H1 (cell line): ENCODE measurements around the gene TM9SF1. TPM values are rescaled to one million over a fixed set of nuclear protein-coding genes. Genes with fewer than 3 reads are reported as not detected.

Experiments used
- CTCF ChIA-PET: fragments of 300-600 bp; sonication (Branson Sonifier 250); formaldehyde crosslinking; loops from one replicate; lab custom pipeline; 2021; ENCODE audit not compliant: partially characterized antibody; lab: Charles Lee
- POLR2A ChIA-PET: fragments of 300-600 bp; sonication (Branson Sonifier 250); formaldehyde crosslinking; loops from one replicate; lab custom pipeline; 2021; ENCODE audit warnings: inconsistent platforms; ENCODE audit not compliant: partially characterized antibody; lab: Charles Lee
- DNase-seq, 2 experiments: peaks; one replicate each; pipeline versions ENCODE4 v3.0.0 to v3.0.0-alpha.2; 2010 to 2022; ENCODE audit warnings: low spot score in 2 of 2, low read depth in 1 of 2, mixed read lengths in 1 of 2
- FAIRE-seq: peaks from 2 replicates; lab custom pipeline; 2011; peaks lifted over from hg19 to GRCh38; lab: Jason Lieb, UNC
- H2AFZ ChIP-seq: 2 replicates; pipeline ENCODE4 v1.8.1; 2012; ENCODE audit warnings: low read length, inconsistent platforms
- H2AK5ac ChIP-seq: 2 replicates; pipeline ENCODE4 v1.6.1; 2013; ENCODE audit warnings: low read depth, low read length
- H2BK120ac ChIP-seq: replicated peaks from 2 replicates; pipeline ENCODE3; 2013; ENCODE audit warnings: low read depth, low read length, inconsistent platforms
- H2BK12ac ChIP-seq: 2 replicates; pipeline ENCODE4 v1.6.1; 2013; ENCODE audit warnings: low read depth, low read length
- H2BK15ac ChIP-seq: 2 replicates; pipeline ENCODE4 v1.6.1; 2013; ENCODE audit warnings: low read length
- H2BK20ac ChIP-seq: 2 replicates; pipeline ENCODE4 v1.6.1; 2013; ENCODE audit warnings: low read length
- H2BK5ac ChIP-seq: 2 replicates; pipeline ENCODE4 v1.6.1; 2013; ENCODE audit warnings: low read depth, low read length
- H3K14ac ChIP-seq: 2 replicates; pipeline ENCODE4 v1.6.1; 2013; ENCODE audit warnings: inconsistent platforms; ENCODE audit not compliant: insufficient read length
- H3K18ac ChIP-seq: 2 replicates; pipeline ENCODE4 v1.6.1; 2013; ENCODE audit warnings: low read length; ENCODE audit errors: extremely low read depth
- H3K23ac ChIP-seq: 2 replicates; pipeline ENCODE4 v1.6.1; 2013; ENCODE audit warnings: inconsistent platforms; ENCODE audit not compliant: insufficient read length
- H3K23me2 ChIP-seq: 2 replicates; pipeline ENCODE4 v1.6.1; 2013; ENCODE audit warnings: low read depth, low read length
- H3K27ac ChIP-seq: 2 replicates; pipeline ENCODE4 v1.6.1; 2011; ENCODE audit warnings: low read depth, low read length, inconsistent platforms
- H3K27me3 ChIP-seq, 4 experiments: replicated peaks in 1 of 4; 1 replicate in 1 of 4; 2 replicates in 3 of 4; pipeline versions ENCODE4 v1.6.1 to v1.8.1; 2011 to 2013; ENCODE audit warnings: low read length in 3 of 4, mild to moderate bottlenecking in 3 of 4, inconsistent platforms in 2 of 4, mixed read lengths in 2 of 4, moderate library complexity in 1 of 4; ENCODE audit not compliant: control insufficient read depth in 3 of 4, insufficient read depth in 3 of 4; ENCODE audit errors: extremely low read depth in 1 of 4
- H3K36me3 ChIP-seq, 4 experiments: 2 replicates each; pipeline versions ENCODE4 v1.6.1 to v1.8.1; 2011 to 2013; ENCODE audit warnings: mild to moderate bottlenecking in 4 of 4, low read length in 3 of 4, moderate library complexity in 2 of 4, control low read depth in 1 of 4, inconsistent platforms in 1 of 4; ENCODE audit not compliant: insufficient read depth in 4 of 4, control insufficient read depth in 2 of 4
- H3K4ac ChIP-seq: replicated peaks from 2 replicates; pipeline ENCODE3; 2013; ENCODE audit warnings: low read length, low read depth, mixed read lengths, inconsistent platforms; ENCODE audit not compliant: insufficient read length
- H3K4me1 ChIP-seq, 4 experiments: replicated peaks in 1 of 4; 1 replicate in 1 of 4; 2 replicates in 3 of 4; pipeline versions ENCODE4 v1.6.1 to v1.8.1; 2011 to 2013; ENCODE audit warnings: low read length in 3 of 4, inconsistent platforms in 2 of 4, mixed read lengths in 1 of 4; ENCODE audit not compliant: insufficient read depth in 4 of 4, control insufficient read depth in 3 of 4
- H3K4me2 ChIP-seq, 2 experiments: 2 replicates each; pipeline versions ENCODE4 v1.6.1 to v1.8.1; 2011 to 2013; ENCODE audit warnings: low read depth in 2 of 2, low read length in 2 of 2, control low read depth in 1 of 2, inconsistent platforms in 1 of 2, mild to moderate bottlenecking in 1 of 2; ENCODE audit not compliant: insufficient read depth in 1 of 2
- H3K4me3 ChIP-seq, 4 experiments: fragments of 200-600, 300-600 bp in 1 of 4; sonication (generic), shearing (Covaris generic), sonication (Bioruptor Twin) in 1 of 4; 2 replicates each; pipeline versions ENCODE4 v1.5.1 to v1.8.1; 2011 to 2016; ENCODE audit warnings: low read length in 4 of 4, low read depth in 3 of 4, control low read depth in 2 of 4, inconsistent platforms in 2 of 4, mild to moderate bottlenecking in 2 of 4, mixed read lengths in 1 of 4, moderate library complexity in 1 of 4; ENCODE audit not compliant: insufficient read depth in 2 of 4; ENCODE audit errors: extremely low read depth in 1 of 4
- H3K56ac ChIP-seq: replicated peaks from 2 replicates; pipeline ENCODE3; 2013; ENCODE audit warnings: low read depth, mild to moderate bottlenecking, mixed read lengths, low read length, inconsistent platforms; ENCODE audit not compliant: insufficient read length
- H3K79me1 ChIP-seq: 2 replicates; pipeline ENCODE4 v1.6.1; 2013; ENCODE audit warnings: low read depth, low read length, control low read depth
- H3K79me2 ChIP-seq, 2 experiments: 2 replicates each; pipeline versions ENCODE4 v1.6.1 to v1.8.1; 2012 to 2013; ENCODE audit warnings: low read length in 2 of 2, mild to moderate bottlenecking in 2 of 2, inconsistent platforms in 1 of 2; ENCODE audit not compliant: insufficient read depth in 2 of 2, control insufficient read depth in 1 of 2
- H3K9ac ChIP-seq, 4 experiments: replicated peaks in 1 of 4; 1 replicate in 1 of 4; 2 replicates in 3 of 4; pipeline versions ENCODE4 v1.6.1 to v1.8.1; 2011 to 2013; ENCODE audit warnings: low read depth in 3 of 4, low read length in 3 of 4, control low read depth in 2 of 4, mild to moderate bottlenecking in 2 of 4, moderate library complexity in 2 of 4, inconsistent platforms in 1 of 4; ENCODE audit errors: extremely low read depth in 1 of 4
- H3K9me3 ChIP-seq, 2 experiments: 2 replicates each; pipeline versions ENCODE4 v1.6.1 to v1.8.1; 2012 to 2013; ENCODE audit warnings: mild to moderate bottlenecking in 2 of 2, moderate library complexity in 2 of 2, control low read depth in 1 of 2, inconsistent platforms in 1 of 2, low read depth in 1 of 2, low read length in 1 of 2, mixed read lengths in 1 of 2; ENCODE audit not compliant: insufficient read depth in 2 of 2
- H4K20me1 ChIP-seq, 2 experiments: replicated peaks in 1 of 2; 2 replicates each; pipeline versions ENCODE3 to v1.8.1; 2011 to 2013; ENCODE audit warnings: inconsistent platforms in 2 of 2, low read length in 2 of 2, mild to moderate bottlenecking in 1 of 2; ENCODE audit not compliant: insufficient read depth in 2 of 2, control insufficient read depth in 1 of 2
- H4K5ac ChIP-seq: 2 replicates; pipeline ENCODE4 v1.6.1; 2013; ENCODE audit warnings: low read length, low read depth, mixed read lengths, inconsistent platforms; ENCODE audit not compliant: insufficient read length
- H4K8ac ChIP-seq: 2 replicates; pipeline ENCODE4 v1.8.0; 2013; ENCODE audit warnings: mild to moderate bottlenecking, moderate library complexity, low read length, inconsistent platforms; ENCODE audit not compliant: insufficient read depth; ENCODE audit errors: extremely low read depth
- H4K91ac ChIP-seq: replicated peaks from 2 replicates; pipeline ENCODE3; 2013; ENCODE audit warnings: low read length, mixed read lengths, inconsistent platforms; ENCODE audit not compliant: insufficient read length
- POLR2A ChIP-seq, 2 experiments: IDR thresholded peaks; 1 replicate in 1 of 2; 2 replicates in 1 of 2; pipeline ENCODE4 v1.6.1; 2011; ENCODE audit warnings: low read depth in 2 of 2, low read length in 2 of 2, mild to moderate bottlenecking in 2 of 2; ENCODE audit errors: control extremely low read depth in 1 of 2
- WGBS, 2 experiments: shearing (Covaris generic) in 1 of 2; methylation state at CpG; one replicate each; pipeline versions ENCODE4 v1.1.6 to v1.1.7; 2013 to 2015; ENCODE audit warnings: low lambda C conversion rate in 2 of 2, mixed read lengths in 2 of 2, inconsistent platforms in 1 of 2, low coverage in 1 of 2, missing lambda C conversion rate in 1 of 2; ENCODE audit not compliant: insufficient replicate concordance in 2 of 2, insufficient coverage in 1 of 2, insufficient read length in 1 of 2; ENCODE audit errors: extremely low coverage in 1 of 2, missing lambda C conversion rate in 1 of 2; 5-methylcytosine and 5-hydroxymethylcytosine counted together
- polyA plus RNA-seq, 7 experiments: library from polyadenylated mRNA; depleted of rRNA in 3 of 7; stranded (reverse) in 5 of 7; unstranded in 2 of 7; fragments of >200 nt in 5 of 7; fragments of 200-250 nt in 2 of 7; gene quantifications; 1 replicate in 5 of 7; 2 replicates in 1 of 7; 4 replicates in 1 of 7; pipeline versions ENCODE4 v1.2.1 to v1.2.3, GENCODE V29; 2011 to 2013; ENCODE audit warnings: missing spikeins in 2 of 7, mixed read lengths in 2 of 7
- total RNA-seq: library from RNA; stranded (reverse); fragmentation: NEBNext Ultra II Directional; extraction: Animal tissue kit (Norgen Biotek cat#: 25700); gene quantifications from 2 replicates; pipeline ENCODE4 v1.2.1, GENCODE V29; 2021
- TF ChIP-seq, protein P1 (sequence below): IDR thresholded peaks from 2 replicates; pipeline ENCODE4 v1.6.1; 2011; ENCODE audit warnings: low read length, improper control_type of control experiment

TM9SF1 gene
- total and polyA plus RNA-seq, 2 of the 8 experiments (the other 6 are each of a cell fraction or from before 2014, with no cell fraction given): 22.2 to 29.2 TPM

DNA sequence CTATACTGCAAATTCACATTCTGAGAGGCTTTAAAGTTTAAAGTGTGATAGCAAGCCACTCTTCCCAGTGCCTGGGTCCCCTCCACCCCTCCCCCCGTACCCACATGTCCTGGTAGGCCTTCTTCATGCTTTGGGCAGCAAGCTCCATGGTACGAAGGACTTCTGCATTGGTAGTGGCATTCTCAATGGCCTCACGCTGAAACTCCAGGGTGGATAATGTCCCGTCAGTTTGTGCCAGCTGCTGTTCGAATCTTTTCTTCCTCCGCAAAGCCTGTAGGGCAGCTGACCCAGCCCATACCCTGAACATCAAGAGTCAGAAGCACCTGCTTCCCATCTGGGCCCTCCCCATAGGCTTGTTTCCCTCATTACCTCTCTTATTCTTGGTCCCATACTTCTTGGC, 16.1 kb upstream of the TM9SF1 start:
- Histone ChIP-seq H4K91ac (no peak overlapping the region), H4K8ac (no peak overlapping the region), H3K27me3 (no peaks in the 10 kb centered on the region), H3K27ac (no peak overlapping the region), H3K23me2 (peaks cover 8% of the 10 kb centered on the region), H3K36me3 (peaks cover 17 to 36% (median 29%) of the 10 kb centered on the region in 4 experiments; a peak in 7 of 8 replicates), H3K9ac (no peak overlapping the region; a peak in 1 of 7 replicates), H2BK15ac (no peak overlapping the region), H3K14ac (no peak overlapping the region), H3K79me1 (no peaks in the 10 kb centered on the region), H4K20me1 (no peaks in the 10 kb centered on the region), H2AFZ (no peak overlapping the region), H3K4me3 (no peak overlapping the region), H3K23ac (no peak overlapping the region), H3K4me1 (peaks cover 0 to 5% (median 2%) of the 10 kb centered on the region in 4 experiments; a peak in 1 of 7 replicates), H3K4ac (no peak overlapping the region), H2AK5ac (no peak overlapping the region), H3K79me2 (peaks cover 0 to 3% of the 10 kb centered on the region in 2 experiments; a peak in 1 of 4 replicates), H3K4me2 (no peak overlapping the region), H2BK20ac (no peak overlapping the region), H2BK12ac (no peak overlapping the region)
- FAIRE-seq: no peak
- WGBS, 2 experiments: 89% methylated on average over 6 of the region's 6 CpGs; no CpG with 5 or more reads in 1 of the 2 experiments
- POLR2A ChIA-PET: interaction anchor here (0.9 to 11.1 kb wide), 5 partner anchors 12 to 42 kb away, joined by 3 to 119 read pairs (median 22); partner anchors contain the start of genes IPO4 and TM9SF1
- peak in 1 of 2 experiments; percentile 29; a peak in 1 of 3 replicates for TF ChIP-seq POLR2A (IDR thresholded peaks at IDR 0.05; ENCODE audit: control extremely low read depth in 1 of 2, low read depth in 2 of 2, low read length in 2 of 2)
- TF ChIP-seq, protein P1, sequence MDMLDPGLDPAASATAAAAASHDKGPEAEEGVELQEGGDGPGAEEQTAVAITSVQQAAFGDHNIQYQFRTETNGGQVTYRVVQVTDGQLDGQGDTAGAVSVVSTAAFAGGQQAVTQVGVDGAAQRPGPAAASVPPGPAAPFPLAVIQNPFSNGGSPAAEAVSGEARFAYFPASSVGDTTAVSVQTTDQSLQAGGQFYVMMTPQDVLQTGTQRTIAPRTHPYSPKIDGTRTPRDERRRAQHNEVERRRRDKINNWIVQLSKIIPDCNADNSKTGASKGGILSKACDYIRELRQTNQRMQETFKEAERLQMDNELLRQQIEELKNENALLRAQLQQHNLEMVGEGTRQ: no peak
- TF ChIP-seq, all 59 proteins: peak for 1
- Histone ChIP-seq H2BK5ac (no peak overlapping the region), H3K18ac (no peak overlapping the region), H2BK120ac (no peak overlapping the region), H3K9me3 (no peaks in the 10 kb centered on the region), H3K56ac (no peak overlapping the region), H4K5ac (no peak overlapping the region)
- CTCF ChIA-PET: interaction anchor here (0.9 kb wide), 1 partner anchor 59 kb away, joined by 3 read pairs; no protein-coding TSS in a partner anchor
- no peak for DNase-seq
